Measurements from ENCODE around the gene GNRH2. TPM values are rescaled to one million over a fixed set of nuclear protein-coding genes. Genes with fewer than 3 reads are reported as not detected.
"Not testable (repeated sequence)": the region's sequence is repeated elsewhere in the genome, so short reads cannot be mapped to it uniquely, and the experiment has no call there.

Gene GNRH2
- total RNA-seq, 2 donors from 2014 or later: 2.1 to 3.2 TPM

DNA sequence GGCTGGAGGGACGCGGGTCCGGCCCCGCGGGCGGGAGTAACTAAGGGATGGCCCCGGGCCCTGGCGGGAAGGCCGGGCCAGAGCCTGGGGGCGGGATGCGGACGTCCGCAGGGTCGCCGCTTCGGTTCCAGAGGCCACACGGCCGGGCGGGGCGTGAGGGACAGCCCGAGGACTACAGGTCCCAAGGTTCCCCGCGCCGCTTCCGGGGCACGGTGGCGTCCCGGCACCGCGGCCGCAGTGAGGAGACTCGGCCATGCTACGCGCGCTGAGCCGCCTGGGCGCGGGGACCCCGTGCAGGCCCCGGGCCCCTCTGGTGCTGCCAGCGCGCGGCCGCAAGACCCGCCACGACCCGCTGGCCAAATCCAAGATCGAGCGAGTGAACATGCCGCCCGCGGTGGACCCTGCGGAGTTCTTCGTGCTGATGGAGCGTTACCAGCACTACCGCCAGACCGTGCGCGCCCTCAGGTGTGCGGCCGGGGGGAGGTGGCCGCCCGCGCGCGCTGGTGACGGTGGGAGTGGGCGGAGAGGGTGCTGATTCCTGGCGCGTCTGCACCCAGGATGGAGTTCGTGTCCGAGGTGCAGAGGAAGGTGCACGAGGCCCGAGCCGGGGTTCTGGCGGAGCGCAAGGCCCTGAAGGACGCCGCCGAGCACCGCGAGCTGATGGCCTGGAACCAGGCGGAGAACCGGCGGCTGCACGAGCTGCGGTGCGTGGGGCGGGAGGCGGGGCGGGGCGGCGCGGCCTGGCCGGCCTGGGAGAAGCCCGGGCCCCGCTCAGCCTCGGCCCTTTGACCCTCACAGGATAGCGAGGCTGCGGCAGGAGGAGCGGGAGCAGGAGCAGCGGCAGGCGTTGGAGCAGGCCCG lies 2.6 kb downstream of the GNRH2 start, which contains the start of gene MRPS26:
Gene MRPS26 (plus strand): TSS at position 237 of the 861 bp plus-strand sequence. CDS start 17 bp downstream, at position 254.
- no peaks in the 10 kb centered on the region for H3K27me3 Mint-ChIP-seq

DNA sequence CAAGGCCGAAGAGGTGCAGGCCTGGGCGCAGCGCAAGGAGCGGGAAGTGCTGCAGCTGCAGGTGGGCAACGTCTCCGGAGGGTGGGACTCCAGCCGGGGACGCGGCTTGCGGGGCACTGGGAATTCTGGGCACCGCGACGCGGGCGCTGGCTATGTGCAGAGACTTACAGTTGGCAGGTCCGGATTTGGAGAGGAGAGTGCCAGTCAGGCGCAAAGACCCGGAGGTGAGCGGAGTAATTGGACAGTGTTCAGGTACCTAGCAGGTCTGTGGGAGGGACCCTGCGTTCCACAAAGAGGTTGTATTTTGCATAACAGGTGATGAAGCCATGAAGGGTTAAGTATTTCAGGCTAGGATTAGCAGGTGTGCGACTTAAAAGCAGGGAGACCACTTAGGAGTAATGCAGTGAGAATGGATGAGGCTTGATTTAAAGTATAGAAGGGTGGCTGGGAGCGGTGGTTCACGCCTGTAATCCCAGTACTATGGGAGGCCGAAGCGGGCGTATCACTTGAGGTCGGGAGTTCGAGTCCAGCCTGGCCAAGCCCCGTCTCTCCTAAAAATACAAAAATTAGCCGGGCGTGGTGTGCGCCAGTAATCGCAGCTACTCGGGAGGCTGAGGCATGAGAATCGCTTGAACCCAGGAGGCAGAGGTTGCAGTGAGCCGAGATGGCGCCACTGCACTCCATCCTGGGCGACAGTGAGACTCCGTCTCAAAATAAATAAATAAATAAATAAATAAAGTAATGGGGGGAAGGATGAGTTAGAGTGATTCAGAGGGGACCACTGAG lies 3.4 kb downstream of the GNRH2 start:
- DNase-seq (ENCODE audit: low spot score) (no peak), ATAC-seq (no peak)
- Mint-ChIP-seq H3K4me3 (peak overlapping the region; percentile 96), H3K27ac (peak overlapping the region in 1 of 2 donors; percentile 17), H3K4me1 (ENCODE audit: low read depth in 2 of 2) (peaks cover 17 to 18% of the 10 kb centered on the region in 2 donors), H3K27me3 (no peaks in the 10 kb centered on the region), H3K36me3 (peaks cover 7% of the 10 kb centered on the region), H3K9me3 (no peaks in the 10 kb centered on the region)

More for the DNA sequence above, 2.6 kb downstream of the GNRH2 start, which contains the start of gene MRPS26:
- peaks cover 18 to 23% of the 10 kb centered on the region in 2 donors for H3K4me1 Mint-ChIP-seq (ENCODE audit: low read depth in 2 of 2)
- peak within 1 kb of the TSS; percentile 76 to 79 for H3K27ac Mint-ChIP-seq
- H3K36me3 Mint-ChIP-seq: peaks cover 11% of the 10 kb centered on the region
- peak within 1 kb of the TSS; percentile 96 for H3K4me3 Mint-ChIP-seq
- no peaks in the 10 kb centered on the region for H3K9me3 Mint-ChIP-seq
- ATAC-seq: peak; percentile 96 to 97
- DNase-seq (ENCODE audit: low spot score): peak; percentile 89

DNA sequence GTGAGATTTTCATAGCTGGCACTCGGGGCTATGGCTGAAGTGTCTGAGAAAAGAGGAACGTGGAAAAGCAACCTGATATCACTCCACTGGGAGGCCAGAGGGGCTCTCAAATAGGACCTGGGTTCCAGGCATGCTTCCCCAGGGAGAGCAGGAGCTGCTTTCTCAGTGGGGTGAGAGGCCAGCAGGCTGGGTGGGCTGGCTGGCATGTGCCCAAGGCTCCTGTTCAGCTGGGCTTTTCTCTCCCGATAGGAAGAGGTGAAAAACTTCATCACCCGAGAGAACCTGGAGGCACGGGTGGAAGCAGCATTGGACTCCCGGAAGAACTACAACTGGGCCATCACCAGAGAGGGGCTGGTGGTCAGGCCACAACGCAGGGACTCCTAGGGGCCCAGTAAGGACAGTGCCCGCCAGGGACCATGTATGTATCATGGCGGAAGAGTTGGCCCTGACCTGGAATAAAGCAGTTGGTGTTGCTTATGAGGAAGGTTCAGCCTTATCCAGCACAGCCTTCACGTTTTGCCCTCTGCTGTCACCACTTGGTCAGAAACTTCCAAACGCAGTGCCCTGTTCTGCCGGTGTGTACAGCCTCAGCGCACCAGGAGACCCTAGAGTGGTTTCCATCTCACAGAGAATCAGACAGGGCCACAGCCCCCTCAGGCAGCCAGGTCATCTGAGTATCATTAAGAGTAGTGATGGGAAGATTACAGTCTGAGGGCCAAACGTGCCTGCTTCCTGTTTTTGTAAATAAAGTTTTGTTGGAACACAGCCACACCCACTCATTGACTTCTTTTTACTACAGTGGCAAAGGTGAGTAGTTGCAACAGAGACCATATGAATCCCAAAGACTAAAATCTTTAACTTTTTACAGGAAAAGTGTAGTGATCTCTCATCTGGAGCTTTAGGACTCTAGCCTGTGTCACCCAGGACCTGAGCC lies 4.3 kb downstream of the GNRH2 start:
- no peak for ATAC-seq
- H3K4me3 Mint-ChIP-seq: peak overlapping the region; percentile 96
- peaks cover 5% of the 10 kb centered on the region for H3K36me3 Mint-ChIP-seq
- H3K27me3 Mint-ChIP-seq: no peaks in the 10 kb centered on the region
- H3K27ac Mint-ChIP-seq: peak overlapping the region in 1 of 2 donors; percentile 17
- no peak for DNase-seq (ENCODE audit: low spot score)
- H3K9me3 Mint-ChIP-seq: no peaks in the 10 kb centered on the region
- peaks cover 15 to 18% of the 10 kb centered on the region in 2 donors for H3K4me1 Mint-ChIP-seq (ENCODE audit: low read depth in 2 of 2)

DNA sequence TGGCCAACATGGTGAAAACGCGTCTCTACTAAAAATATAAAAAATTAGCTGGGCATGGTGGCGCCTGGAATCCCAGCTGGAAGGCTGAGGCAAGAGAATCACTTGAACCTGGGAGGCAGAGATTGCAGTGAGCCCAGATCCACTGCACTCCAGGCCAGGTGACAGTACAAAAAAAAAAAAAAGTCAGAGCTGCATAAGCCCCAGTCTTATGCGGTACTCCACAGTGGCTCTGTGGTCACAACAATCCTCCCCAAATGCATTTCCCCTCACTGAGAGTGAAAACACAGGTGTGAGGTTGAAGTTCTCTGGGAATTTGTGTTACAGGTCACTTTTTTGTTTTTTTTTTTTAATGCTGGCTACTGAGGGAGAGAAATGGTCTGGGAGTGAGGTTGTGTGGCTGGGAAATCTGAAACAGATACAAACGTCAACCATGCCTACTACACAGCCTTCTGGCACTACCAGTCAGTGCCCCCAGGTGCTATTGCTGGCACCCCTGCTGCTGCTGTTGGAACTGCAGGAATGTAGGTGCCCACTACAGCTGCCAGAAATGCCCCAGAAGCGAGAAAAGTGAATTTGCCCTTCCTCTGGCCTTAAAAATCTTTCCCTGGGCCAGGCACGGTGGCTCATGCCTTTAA lies 8.1 kb downstream of the GNRH2 start:
- Mint-ChIP-seq H3K4me1 (ENCODE audit: low read depth in 2 of 2) (peaks cover 6 to 7% of the 10 kb centered on the region in 2 donors), H3K9me3 (no peaks in the 10 kb centered on the region), H3K27me3 (no peaks in the 10 kb centered on the region), H3K27ac (no peak overlapping the region), H3K4me3 (no peak overlapping the region), H3K36me3 (peaks cover 5% of the 10 kb centered on the region)
- no peak for DNase-seq (ENCODE audit: low spot score)
- ATAC-seq: no peak

DNA sequence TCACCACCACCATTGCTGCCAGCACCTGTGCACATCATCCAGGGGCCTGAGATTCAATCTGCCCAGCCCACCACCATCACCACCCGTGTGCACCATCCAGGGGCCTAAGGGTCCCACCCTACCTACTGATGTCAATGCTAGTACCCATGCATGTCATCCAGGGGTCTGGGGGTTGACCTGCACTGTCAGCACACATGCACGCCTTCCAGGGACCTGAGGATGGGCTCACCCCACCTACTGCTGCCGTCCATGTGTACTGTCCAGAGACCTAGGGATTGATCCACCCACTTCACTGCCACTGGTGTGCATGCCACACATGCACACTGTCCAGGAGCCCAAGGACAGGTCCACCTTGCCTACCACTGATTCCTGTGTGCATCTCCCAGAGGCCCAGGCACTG lies 16.1 kb downstream of the GNRH2 start:
- Mint-ChIP-seq H3K4me1 (ENCODE audit: low read depth in 2 of 2) (no peaks in the 10 kb centered on the region), H3K4me3 (no peak overlapping the region), H3K36me3 (no peaks in the 10 kb centered on the region), H3K27me3 (no peaks in the 10 kb centered on the region), H3K27ac (no peak overlapping the region), H3K9me3 (no peaks in the 10 kb centered on the region)
- DNase-seq (ENCODE audit: low spot score): no peak
- ATAC-seq: peak in 1 of 2 donors; percentile 20

DNA sequence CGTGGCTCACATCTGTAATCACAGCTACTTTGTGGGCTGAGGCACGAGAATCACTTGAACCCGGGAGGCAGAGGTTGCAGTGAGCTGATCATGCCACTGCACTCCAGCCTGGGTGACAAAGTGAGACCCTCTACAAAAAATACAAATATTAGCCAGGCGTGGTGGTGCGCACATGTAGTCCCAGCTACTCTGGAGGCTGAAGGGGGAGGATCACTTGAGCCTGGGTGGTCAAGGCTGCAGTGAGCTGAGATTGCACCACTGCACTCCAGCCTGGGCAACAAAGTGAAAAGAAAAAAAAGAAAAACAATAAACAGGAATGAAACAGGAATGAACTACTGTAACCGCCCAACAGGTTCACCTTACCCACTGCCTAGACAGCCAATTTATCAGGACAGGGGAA lies 20.7 kb downstream of the GNRH2 start:
- H3K27me3 Mint-ChIP-seq; ATAC-seq; H3K4me3 Mint-ChIP-seq; H3K36me3 Mint-ChIP-seq; H3K27ac Mint-ChIP-seq; H3K4me1 Mint-ChIP-seq (ENCODE audit: low read depth in 2 of 2); H3K9me3 Mint-ChIP-seq; DNase-seq (ENCODE audit: low spot score): not testable (repeated sequence)

DNA sequence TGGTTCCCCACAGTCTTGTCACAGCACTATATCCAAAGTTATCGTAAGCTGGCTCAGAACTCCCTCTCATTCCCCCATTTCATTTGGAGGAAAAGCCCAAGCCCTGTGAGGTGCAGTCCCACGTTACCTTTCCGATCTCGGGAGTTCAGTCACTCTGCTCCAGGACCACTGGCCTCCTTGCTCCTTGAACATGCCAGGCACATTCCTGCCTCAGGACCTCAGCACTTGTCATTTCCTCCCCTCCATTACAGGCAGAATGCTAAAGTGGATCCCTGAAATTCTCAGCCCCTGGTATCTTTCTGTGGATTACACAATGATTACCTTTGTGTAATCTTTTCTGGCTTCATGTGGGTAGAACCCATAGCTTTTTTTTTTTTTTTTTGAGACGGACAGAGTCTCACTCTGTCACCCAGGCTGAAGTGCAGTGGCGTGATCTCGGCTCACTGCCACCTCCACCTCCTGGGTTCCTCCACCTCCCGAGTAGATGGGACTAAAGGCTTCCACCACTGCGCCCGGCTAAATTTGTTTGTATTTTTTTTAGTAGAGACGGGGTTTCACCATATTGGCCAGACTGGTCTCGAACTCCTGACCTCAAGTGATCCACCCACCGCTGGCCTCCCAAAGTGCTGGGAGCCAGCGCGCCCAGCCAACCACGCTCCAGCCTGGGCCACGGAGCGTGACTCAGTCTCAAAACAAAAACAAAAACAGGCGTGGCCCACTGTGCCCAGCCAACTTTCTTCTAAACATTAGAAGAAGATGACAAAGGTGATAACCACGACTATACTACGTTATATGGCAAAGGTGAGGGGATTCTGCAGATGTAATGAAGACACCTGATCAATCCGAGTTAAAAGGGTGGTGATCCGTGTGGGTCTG lies 24.0 kb downstream of the GNRH2 start:
- DNase-seq (ENCODE audit: low spot score) (no peak), ATAC-seq (no peak)
- Mint-ChIP-seq H3K4me1 (ENCODE audit: low read depth in 2 of 2) (peaks cover 9 to 10% of the 10 kb centered on the region in 2 donors), H3K27me3 (peaks cover 7 to 8% of the 10 kb centered on the region in 2 donors), H3K4me3 (no peak overlapping the region), H3K27ac (no peak overlapping the region), H3K9me3 (no peaks in the 10 kb centered on the region), H3K36me3 (no peaks in the 10 kb centered on the region)

DNA sequence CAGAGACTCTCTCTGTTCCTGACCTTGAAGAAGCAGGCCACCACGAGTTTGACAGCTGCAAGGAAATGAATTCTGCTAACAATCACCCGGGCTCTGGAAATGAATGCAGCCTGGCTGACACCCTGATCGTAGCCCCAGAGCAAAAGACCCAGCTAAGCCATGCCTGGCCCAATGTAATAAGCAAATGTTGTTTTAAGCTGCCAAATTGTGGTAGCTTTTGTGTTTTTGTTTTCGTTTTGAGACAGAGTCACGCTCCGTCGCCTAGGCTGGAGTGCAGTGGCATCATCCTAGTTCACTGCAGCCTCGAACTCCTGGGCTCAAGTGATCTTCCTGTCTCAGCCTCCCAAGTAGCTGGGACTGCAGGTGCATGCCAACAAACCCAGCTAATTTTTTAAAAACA lies 24.7 kb downstream of the GNRH2 start:
- DNase-seq (ENCODE audit: low spot score) (no peak), ATAC-seq (no peak)
- Mint-ChIP-seq H3K4me3 (no peak overlapping the region), H3K27me3 (peaks cover 8% of the 10 kb centered on the region in 2 donors), H3K27ac (no peak overlapping the region), H3K4me1 (ENCODE audit: low read depth in 2 of 2) (peaks cover 9 to 11% of the 10 kb centered on the region in 2 donors), H3K9me3 (no peaks in the 10 kb centered on the region), H3K36me3 (no peaks in the 10 kb centered on the region)

DNA sequence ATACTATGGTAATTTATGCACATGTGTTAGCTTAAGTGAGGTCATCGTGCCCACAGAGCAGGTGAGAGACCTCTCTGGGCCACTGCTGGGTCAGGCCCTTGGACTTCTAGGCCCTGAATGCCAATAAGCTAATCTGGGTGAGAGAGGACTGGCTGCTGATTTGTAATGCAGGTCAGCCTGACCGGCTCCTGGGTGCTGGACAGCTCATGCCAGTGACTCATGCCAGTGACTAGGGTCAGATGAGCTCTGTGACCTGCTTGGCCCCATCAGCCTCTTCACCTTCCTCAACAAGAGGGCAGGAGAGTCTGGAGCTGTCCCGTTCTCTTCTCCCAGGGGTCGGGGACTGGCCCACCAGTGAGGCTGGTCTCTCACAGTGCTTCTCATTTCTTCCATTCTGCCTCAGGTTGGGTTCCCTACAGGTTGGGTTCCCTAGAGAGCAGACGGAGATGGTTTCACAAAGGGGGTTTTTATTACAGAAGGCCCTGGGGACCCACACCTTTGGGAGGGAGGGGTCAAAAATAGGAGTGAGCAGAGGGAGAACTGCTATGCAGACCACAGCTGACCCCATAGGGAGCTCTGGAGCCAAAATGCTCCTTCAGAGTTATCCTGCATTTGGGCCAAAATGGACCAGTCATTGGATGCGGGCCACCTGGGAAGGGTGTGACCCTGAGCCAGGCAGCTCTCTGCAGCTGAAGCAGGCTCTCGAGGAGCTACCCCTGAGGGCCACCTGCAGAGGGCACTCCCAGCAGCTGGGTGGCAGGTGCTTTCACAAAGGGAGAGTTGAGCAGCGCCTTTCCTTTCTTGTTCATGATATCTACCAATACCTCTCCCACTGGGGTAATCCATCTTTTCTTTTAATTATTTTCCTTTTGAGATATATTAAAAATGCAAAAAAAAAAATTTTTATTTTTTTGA lies 25.8 kb downstream of the GNRH2 start:
- H3K27me3 Mint-ChIP-seq: peaks cover 8% of the 10 kb centered on the region in 2 donors
- DNase-seq (ENCODE audit: low spot score): no peak
- peak in 1 of 2 donors; percentile 33 for ATAC-seq
- H3K36me3 Mint-ChIP-seq: no peaks in the 10 kb centered on the region
- peaks cover 9 to 11% of the 10 kb centered on the region in 2 donors for H3K4me1 Mint-ChIP-seq (ENCODE audit: low read depth in 2 of 2)
- H3K9me3 Mint-ChIP-seq: no peaks in the 10 kb centered on the region
- no peak overlapping the region for H3K27ac Mint-ChIP-seq
- H3K4me3 Mint-ChIP-seq: no peak overlapping the region

DNA sequence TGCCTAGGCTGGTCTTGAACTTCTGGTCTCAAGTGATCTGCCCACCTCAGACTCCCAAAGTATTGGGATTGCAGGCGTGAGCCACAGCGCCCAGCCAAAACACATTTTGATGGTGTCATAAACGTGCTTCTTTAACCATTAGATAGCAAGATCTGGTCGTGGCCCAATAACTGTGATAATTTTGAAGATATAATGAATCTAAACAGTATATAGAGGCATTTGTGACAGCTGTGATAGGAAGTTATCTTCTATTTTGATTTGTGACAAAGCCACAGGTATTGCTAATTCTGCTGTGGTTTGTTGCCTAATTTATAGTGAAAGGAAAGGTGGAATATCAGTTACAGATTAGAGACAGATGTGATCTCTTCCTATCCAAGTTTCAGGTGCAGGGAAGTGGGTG lies 27.3 kb downstream of the GNRH2 start:
- Mint-ChIP-seq H3K4me1 (ENCODE audit: low read depth in 2 of 2) (peaks cover 9 to 11% of the 10 kb centered on the region in 2 donors), H3K4me3 (peak overlapping the region; percentile 77), H3K27ac (no peak overlapping the region), H3K27me3 (peaks cover 8% of the 10 kb centered on the region in 2 donors), H3K9me3 (no peaks in the 10 kb centered on the region), H3K36me3 (no peaks in the 10 kb centered on the region)
- DNase-seq (ENCODE audit: low spot score): no peak
- ATAC-seq: no peak

DNA sequence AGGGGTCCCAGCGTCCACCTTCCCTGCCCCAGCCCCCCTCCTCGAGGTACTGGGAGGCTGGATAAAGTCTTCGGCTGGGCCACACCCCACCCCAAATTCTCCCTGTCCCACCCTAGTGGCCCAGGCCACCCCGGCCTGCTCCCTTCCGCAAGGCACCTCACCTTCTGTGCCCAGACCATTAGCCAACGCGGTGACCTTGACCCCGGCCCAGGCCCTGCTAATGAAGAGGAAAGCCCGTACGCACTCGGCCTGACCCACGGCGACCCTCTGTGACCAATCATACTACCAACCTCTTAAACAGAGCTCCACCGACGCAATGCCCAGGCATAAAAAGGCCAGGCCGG lies 27.8 kb downstream of the GNRH2 start:
- Mint-ChIP-seq H3K4me3 (peak overlapping the region; percentile 77), H3K27me3 (peaks cover 8% of the 10 kb centered on the region in 2 donors), H3K4me1 (ENCODE audit: low read depth in 2 of 2) (peaks cover 9 to 11% of the 10 kb centered on the region in 2 donors), H3K9me3 (no peaks in the 10 kb centered on the region), H3K27ac (no peak overlapping the region), H3K36me3 (no peaks in the 10 kb centered on the region)
- ATAC-seq: no peak
- DNase-seq (ENCODE audit: low spot score): no peak
